NCI-H748 treated with DMSO at 0.1 percent for 48 hours (cell line): ENCODE results near the gene KMT5C.

ENCODE experiments used
- DNase-seq: peaks from one replicate; lab custom pipeline; 2025; lab: John Stamatoyannopoulos, UW

The KMT5C gene

GRCh38 chr19:55339105-55339888 is at the start of gene KMT5C:
TSS of gene KMT5C (plus strand) at chr19:55339876. CDS start at chr19:55341937, 2,061 bp downstream.
- DNase-seq, result peak; percentile 100

- DNase-seq, result no peak
These were observed 42.4 kb upstream of the KMT5C start for GRCh38 chr19:55297267-55297666.

- DNase-seq, result no peak
These were observed 39.7 kb upstream of the KMT5C start for GRCh38 chr19:55299991-55300390.

GRCh38 chr19:55300886-55301458 is 38.7 kb upstream of the KMT5C start:
- DNase-seq, result no peak

- DNase-seq, result peak; percentile 69
These were observed 38.0 kb upstream of the KMT5C start for GRCh38 chr19:55301459-55302317.

GRCh38 chr19:55302318-55302703 is 37.4 kb upstream of the KMT5C start:
- no peak for DNase-seq

GRCh38 chr19:55303477-55303876 is 36.2 kb upstream of the KMT5C start:
- DNase-seq, result no peak

- no peak for DNase-seq
These were observed 35.2 kb upstream of the KMT5C start for GRCh38 chr19:55304279-55304978.

- no peak for DNase-seq
These were observed 34.7 kb upstream of the KMT5C start for GRCh38 chr19:55304980-55305379.

- peak; percentile 12 for DNase-seq
These were observed 34.2 kb upstream of the KMT5C start for GRCh38 chr19:55305491-55305890.

- no peak for DNase-seq
These were observed 33.6 kb upstream of the KMT5C start for GRCh38 chr19:55305983-55306562.

GRCh38 chr19:55306712-55307111 is 33.0 kb upstream of the KMT5C start:
- no peak for DNase-seq

- no peak for DNase-seq
These were observed 31.4 kb upstream of the KMT5C start for GRCh38 chr19:55308281-55308680.

- no peak for DNase-seq
These were observed 30.2 kb upstream of the KMT5C start for GRCh38 chr19:55309448-55309847.

- DNase-seq, result no peak
These were observed 29.2 kb upstream of the KMT5C start for GRCh38 chr19:55310498-55310897.

- no peak for DNase-seq
These were observed 28.3 kb upstream of the KMT5C start for GRCh38 chr19:55311397-55311796.

- no peak for DNase-seq
These were observed 27.9 kb upstream of the KMT5C start for GRCh38 chr19:55311797-55312196.

- no peak for DNase-seq
These were observed 26.8 kb upstream of the KMT5C start for GRCh38 chr19:55312621-55313512.

GRCh38 chr19:55314396-55314795 is 25.3 kb upstream of the KMT5C start:
- DNase-seq, result no peak

GRCh38 chr19:55315956-55316525 is 23.6 kb upstream of the KMT5C start:
- DNase-seq, result no peak
